Endothelial cell of umbilical vein (primary cell): ENCODE measurements around the gene ATP6V0A4. TPM values are rescaled to one million over a fixed set of nuclear protein-coding genes. Genes with fewer than 3 reads are reported as not detected.

Source experiments
- BruUV-seq: library from RNA; stranded (reverse); fragments of 400-500 nt; replicated peaks from 2 replicates; lab custom pipeline; 2021; lab: Mats Ljungman, UMichigan
- CTCF ChIA-PET: fragments of 300-600, 350-600 bp; sonication (Branson Sonifier 250); formaldehyde crosslinking; loops from one replicate; lab custom pipeline; 2021; ENCODE audit warnings: antibody characterized with exemption, inconsistent platforms; lab: Charles Lee
- POLR2A ChIA-PET: fragments of 300-600, 350-600 bp; sonication (Branson Sonifier 250); formaldehyde crosslinking; loops from one replicate; lab custom pipeline; 2021; ENCODE audit warnings: antibody characterized with exemption, inconsistent platforms; lab: Charles Lee
- DNase-seq: peaks from one replicate; pipeline ENCODE4 v3.0.0-alpha.2; 2011; ENCODE audit warnings: low read depth, low spot score
- FAIRE-seq: peaks from 2 replicates; lab custom pipeline; 2011; peaks lifted over from hg19 to GRCh38; lab: Jason Lieb, UNC
- H2AFZ ChIP-seq: 2 replicates; pipeline ENCODE4 v1.6.0; 2012; ENCODE audit warnings: low read depth, low read length, control low read depth, inconsistent platforms
- H3K27ac ChIP-seq: 2 replicates; pipeline ENCODE4 v1.5.1; 2011; ENCODE audit warnings: low read depth, mild to moderate bottlenecking, control low read depth, low read length, moderate library complexity; ENCODE audit not compliant: insufficient read depth
- H3K27me3 ChIP-seq, 2 experiments: 2 replicates each; pipeline versions ENCODE4 v1.6.0 to v1.6.1; 2011; ENCODE audit warnings: low read length in 2 of 2, mixed read lengths in 1 of 2; ENCODE audit not compliant: control insufficient read depth in 2 of 2, insufficient read depth in 2 of 2
- H3K36me3 ChIP-seq, 2 experiments: 2 replicates in 1 of 2; 3 replicates in 1 of 2; pipeline ENCODE4 v1.5.1; 2011; ENCODE audit warnings: low read length in 2 of 2, mild to moderate bottlenecking in 1 of 2, moderate library complexity in 1 of 2; ENCODE audit not compliant: control insufficient read depth in 2 of 2, insufficient read depth in 2 of 2; ENCODE audit errors: extremely low read depth in 1 of 2
- H3K4me1 ChIP-seq: 3 replicates; pipeline ENCODE4 v1.5.1; 2011; ENCODE audit warnings: mild to moderate bottlenecking, low read length; ENCODE audit not compliant: control insufficient read depth, insufficient read depth; ENCODE audit errors: extremely low read depth
- H3K4me2 ChIP-seq: 2 replicates; pipeline ENCODE4 v1.6.1; 2011; ENCODE audit warnings: low read length, control low read depth, mixed read lengths; ENCODE audit not compliant: insufficient read depth
- H3K4me3 ChIP-seq, 3 experiments: fragments of 200-600 bp in 1 of 3; sonication (generic), shearing (Covaris generic) in 1 of 3; replicated peaks in 1 of 3; 2 replicates each; pipeline ENCODE4 v1.5.1; 2011 to 2016; ENCODE audit warnings: control low read depth in 3 of 3, low read length in 3 of 3, mild to moderate bottlenecking in 2 of 3, inconsistent platforms in 1 of 3, low read depth in 1 of 3, moderate library complexity in 1 of 3; ENCODE audit not compliant: insufficient read depth in 1 of 3
- H3K79me2 ChIP-seq: 2 replicates; pipeline ENCODE4 v1.6.0; 2012; ENCODE audit warnings: low read length, inconsistent platforms; ENCODE audit not compliant: control insufficient read depth, insufficient read depth
- H3K9ac ChIP-seq: replicated peaks from 2 replicates; pipeline ENCODE3; 2011; ENCODE audit warnings: low read length, control low read depth; ENCODE audit not compliant: insufficient read depth; ENCODE audit errors: extremely low read depth
- H3K9me1 ChIP-seq: replicated peaks from 3 replicates; pipeline ENCODE4 v1.6.0; 2011; ENCODE audit warnings: mild to moderate bottlenecking, low read length; ENCODE audit not compliant: control insufficient read depth, insufficient read depth; ENCODE audit errors: extremely low read depth
- H3K9me3 ChIP-seq: replicated peaks from 2 replicates; pipeline ENCODE4 v1.5.1; 2012; ENCODE audit warnings: low read length, inconsistent platforms; ENCODE audit not compliant: control insufficient read depth, insufficient read depth
- H4K20me1 ChIP-seq: replicated peaks from 2 replicates; pipeline ENCODE3; 2011; ENCODE audit warnings: mild to moderate bottlenecking, low read length; ENCODE audit not compliant: control insufficient read depth, insufficient read depth; ENCODE audit errors: extremely low read depth
- CTCF ChIP-seq, 2 donors: IDR thresholded peaks; 1 replicate in 1 of 2; 2 replicates in 1 of 2; pipeline ENCODE4 v1.5.1; 2011; ENCODE audit warnings: low read length in 2 of 2, mild to moderate bottlenecking in 2 of 2, moderate library complexity in 2 of 2, control low read depth in 1 of 2, inconsistent platforms in 1 of 2, low read depth in 1 of 2; ENCODE audit not compliant: insufficient read depth in 1 of 2; ENCODE audit errors: extremely low read depth in 1 of 2
- EZH2 ChIP-seq: IDR thresholded peaks from 2 replicates; pipeline ENCODE4 v1.6.1; 2012; ENCODE audit warnings: borderline replicate concordance, low read depth, mild to moderate bottlenecking, moderate library complexity, low read length, inconsistent platforms; ENCODE audit not compliant: severe bottlenecking
- FOS ChIP-seq: IDR thresholded peaks from 2 replicates; pipeline ENCODE4 v1.6.1; 2011; ENCODE audit warnings: mild to moderate bottlenecking, low read length, moderate library complexity, borderline replicate concordance; ENCODE audit not compliant: insufficient read depth
- GATA2 ChIP-seq: IDR thresholded peaks from 2 replicates; pipeline ENCODE4 v1.7.0; 2011; ENCODE audit warnings: low read depth, mild to moderate bottlenecking, moderate library complexity, mixed read lengths, low read length; ENCODE audit not compliant: insufficient read length, insufficient read depth
- JUN ChIP-seq: IDR thresholded peaks from 2 replicates; pipeline ENCODE4 v1.6.1; 2011; ENCODE audit warnings: borderline replicate concordance, low read depth; ENCODE audit not compliant: insufficient read length, insufficient read depth
- MYC ChIP-seq: IDR thresholded peaks from one replicate; pipeline ENCODE4 v1.6.1; 2011; ENCODE audit warnings: mild to moderate bottlenecking, low read depth, low read length
- POLR2A ChIP-seq: IDR thresholded peaks from 2 replicates; pipeline ENCODE4 v1.6.1; 2012; ENCODE audit warnings: low read depth, mild to moderate bottlenecking, control low read depth, low read length
- POLR2AphosphoS5 ChIP-seq: IDR thresholded peaks from 2 replicates; pipeline ENCODE4 v1.6.1; 2012; ENCODE audit warnings: low read depth, mild to moderate bottlenecking, control low read depth, low read length, moderate library complexity; ENCODE audit not compliant: insufficient read depth
- dilution Hi-C: fragments of 300-500 bp; cut with MboI; formaldehyde crosslinking; loops from one replicate; pipeline ENCODE4 v1.15.0; 2019; ENCODE audit warnings: low sequenced_read_pairs; ENCODE audit not compliant: extremely low pct_ligation_motif_present
- intact Hi-C: fragments of 100-400 bp; cut with micrococcal nuclease; formaldehyde crosslinking; loops from one replicate; pipeline ENCODE4 v1.10.0; 2022
- polyA plus RNA-seq, 4 experiments: library from polyadenylated mRNA; depleted of rRNA in 3 of 4; stranded (reverse) in 3 of 4; unstranded in 1 of 4; fragments of >200 nt; gene quantifications; 2 replicates each; pipeline versions ENCODE4 v1.2.1 to v1.2.3, GENCODE V29; 2011 to 2012; ENCODE audit warnings: missing spikeins in 1 of 4
- total RNA-seq: library from RNA; stranded (reverse); gene quantifications from 2 replicates; pipeline ENCODE4 v1.2.3, GENCODE V29; 2021
- TF ChIP-seq, protein P1 (sequence below): IDR thresholded peaks from 2 replicates; pipeline ENCODE4 v1.6.1; 2011; ENCODE audit not compliant: insufficient read depth, insufficient read length

ATP6V0A4 gene
- total and polyA plus RNA-seq, 2 donors (not counting 3 experiments of a cell fraction or from before 2014, with no cell fraction given): 0.07 to 0.24 TPM

DNA sequence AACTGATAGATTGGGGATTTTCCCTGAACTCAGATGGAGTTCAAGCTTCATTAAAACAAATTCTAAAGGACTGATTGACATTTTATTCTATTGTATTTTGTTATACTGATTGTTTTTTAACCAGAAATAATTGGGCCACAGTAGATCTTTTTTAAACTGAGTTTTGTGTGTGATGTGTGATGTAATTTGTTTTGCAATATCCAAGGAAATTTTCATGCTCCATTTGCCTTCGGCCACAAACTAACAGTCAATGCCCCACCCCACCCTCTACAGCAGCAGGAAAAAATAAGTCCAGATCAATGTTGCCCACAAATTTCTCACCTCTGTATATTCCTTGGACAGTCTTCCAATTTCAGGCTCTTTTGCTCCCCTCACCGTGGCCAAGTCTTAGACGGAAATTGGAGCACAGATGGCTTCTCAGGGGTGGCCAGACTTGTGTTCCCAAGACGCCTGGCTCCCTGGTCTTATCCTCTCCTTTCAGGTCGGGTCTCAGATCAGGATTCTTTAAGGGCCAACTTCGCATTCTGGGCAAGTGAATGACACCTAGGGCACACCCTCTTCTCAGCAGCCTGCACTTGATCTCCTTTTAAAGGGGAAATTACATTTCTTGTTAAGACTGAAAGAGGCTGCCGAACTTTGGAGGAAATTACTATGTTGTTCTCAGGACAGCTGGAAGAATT, 97.0 kb downstream of the ATP6V0A4 start, which contains the start of gene SVOPL:
TSS of gene SVOPL (minus strand) at position 506 of the 680 bp plus-strand sequence. CDS start 22,317 bp downstream, outside the sequence.
- no peaks in the 10 kb centered on the region for H3K36me3 ChIP-seq
- intact Hi-C loops (no loop called here), dilution Hi-C loops (no loop called here)
- no peak within 1 kb of the TSS for H3K4me2 ChIP-seq
- FAIRE-seq: no peak
- H4K20me1 ChIP-seq: no peaks in the 10 kb centered on the region
- ChIA-PET CTCF (no interaction called here), POLR2A (no interaction called here)
- H3K9me1 ChIP-seq: no peaks in the 10 kb centered on the region
- H3K27me3 ChIP-seq: no peaks in the 10 kb centered on the region
- H3K4me1 ChIP-seq: no peaks in the 10 kb centered on the region
- no peak within 1 kb of the TSS for H3K27ac ChIP-seq
- no peak for DNase-seq
- no TSS peak for BruUV-seq
- no peaks in the 10 kb centered on the region for H3K9me3 ChIP-seq
- no peaks in the 10 kb centered on the region for H3K79me2 ChIP-seq
- H2AFZ ChIP-seq: no peak within 1 kb of the TSS
- no peak within 1 kb of the TSS for H3K4me3 ChIP-seq
- TF ChIP-seq MYC (no peak), FOS (no peak), GATA2 (no peak)
- no peak within 1 kb of the TSS for H3K9ac ChIP-seq

- Histone ChIP-seq H3K4me3 (no peak overlapping the region), H3K4me1 (no peaks in the 10 kb centered on the region), H3K27ac (no peak overlapping the region), H3K27me3 (no peaks in the 10 kb centered on the region), H3K4me2 (no peak overlapping the region), H3K79me2 (no peaks in the 10 kb centered on the region), H4K20me1 (no peaks in the 10 kb centered on the region), H3K9me1 (no peaks in the 10 kb centered on the region), H2AFZ (no peak overlapping the region), H3K36me3 (no peaks in the 10 kb centered on the region), H3K9me3 (no peaks in the 10 kb centered on the region), H3K9ac (no peak overlapping the region)
- POLR2A ChIA-PET: no interaction called here
- TF ChIP-seq, protein P1, sequence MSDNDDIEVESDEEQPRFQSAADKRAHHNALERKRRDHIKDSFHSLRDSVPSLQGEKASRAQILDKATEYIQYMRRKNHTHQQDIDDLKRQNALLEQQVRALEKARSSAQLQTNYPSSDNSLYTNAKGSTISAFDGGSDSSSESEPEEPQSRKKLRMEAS: no peak
- no peak for TF ChIP-seq MYC
- no peak for TF ChIP-seq POLR2AphosphoS5
- TF ChIP-seq EZH2: no peak
- TF ChIP-seq POLR2A: no peak
- no peak for TF ChIP-seq GATA2
- TF ChIP-seq FOS: no peak
- no peak for TF ChIP-seq JUN
- TF ChIP-seq CTCF (IDR thresholded peaks at IDR 0.05; ENCODE audit: extremely low read depth in 1 of 2, insufficient read depth in 1 of 2, low read depth in 1 of 2, low read length in 2 of 2): no peak
- no TSS peak for BruUV-seq
- intact Hi-C loops (no loop called here), dilution Hi-C loops (no loop called here)
- DNase-seq: no peak
- FAIRE-seq: no peak
- CTCF ChIA-PET: no interaction called here
Observed at GRCh38 chr7:138699661-138700060, 98.3 kb downstream of the ATP6V0A4 start.
